ENCODE data around the gene CDC16.

DNA sequence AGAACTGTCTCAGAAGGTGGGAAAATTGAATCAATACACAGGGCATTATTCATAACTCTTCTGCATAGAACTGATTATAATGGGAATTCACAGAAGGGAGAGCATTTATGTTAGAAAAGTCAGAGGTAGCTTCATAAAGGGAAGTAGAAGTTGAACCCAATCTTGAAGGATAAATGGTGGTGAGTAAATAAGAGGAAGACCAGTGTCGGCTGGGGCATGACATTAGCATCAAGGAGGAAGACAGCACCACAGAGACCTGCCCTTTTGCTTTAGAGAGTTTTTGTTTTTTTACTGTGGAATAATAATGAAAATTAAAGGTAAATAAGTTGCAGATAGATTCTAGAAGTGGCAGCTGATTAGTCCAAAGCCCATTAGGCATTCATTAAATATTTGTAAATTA is 21.9 kb downstream of the CDC16 start:
- TF ChIP-seq POLR2A (IDR thresholded peaks at IDR 0.05) (no peak), CTCF (IDR thresholded peaks at IDR 0.05) (no peak)

Data from Peyer's patch (tissue), 4 donors.